LNCaP clone FGC (cell line): ENCODE results near the gene ANP32A.

ENCODE experiments used
- DNase-seq: peaks from one replicate; pipeline ENCODE4 v3.0.0-alpha.2; 2011; ENCODE audit warnings: low read depth
- H3K4me3 ChIP-seq: 2 replicates; pipeline ENCODE4 v1.5.1; 2011; ENCODE audit warnings: mild to moderate bottlenecking, low read depth, low read length, control low read depth
- CTCF ChIP-seq: IDR thresholded peaks from 2 replicates; pipeline ENCODE4 v1.5.1; 2012; ENCODE audit warnings: mild to moderate bottlenecking; ENCODE audit not compliant: control insufficient read depth, insufficient read depth; ENCODE audit errors: extremely low read depth

Gene ANP32A

GRCh38 chr15:68775671-68776476 is 44.8 kb downstream of the ANP32A start:
- no peak for DNase-seq
- no peak for TF ChIP-seq CTCF
- no peak overlapping the region for H3K4me3 ChIP-seq

- no peak for TF ChIP-seq CTCF
- no peak overlapping the region for H3K4me3 ChIP-seq
- DNase-seq = no peak
Observed at GRCh38 chr15:68775236-68775577, 45.5 kb downstream of the ANP32A start.

- no peak for TF ChIP-seq CTCF
Observed at GRCh38 chr15:68774521-68775235, 46.0 kb downstream of the ANP32A start.

GRCh38 chr15:68774120-68774519 is 46.6 kb downstream of the ANP32A start:
- TF ChIP-seq CTCF = no peak
- no peak overlapping the region for H3K4me3 ChIP-seq
- DNase-seq = no peak

More at GRCh38 chr15:68774521-68775235, 46.0 kb downstream of the ANP32A start:
- H3K4me3 ChIP-seq = no peak overlapping the region
- DNase-seq = no peak

GRCh38 chr15:68773036-68773435 is 47.7 kb downstream of the ANP32A start:
- DNase-seq = no peak
- TF ChIP-seq CTCF = no peak
- no peak overlapping the region for H3K4me3 ChIP-seq

GRCh38 chr15:68770216-68770615 is 50.5 kb downstream of the ANP32A start:
- no peak for TF ChIP-seq CTCF
- no peak for DNase-seq
- no peak overlapping the region for H3K4me3 ChIP-seq
